LNCAP (cell line): Measurements from ENCODE around the gene GPD1.

ENCODE experiments used
- TF ChIP-seq, protein P1 (sequence below): fragments of 450-650 bp; IDR thresholded peaks from 2 replicates; pipeline ENCODE4 v1.5.1; 2017; ENCODE audit warnings: mild to moderate bottlenecking

Gene GPD1

DNA sequence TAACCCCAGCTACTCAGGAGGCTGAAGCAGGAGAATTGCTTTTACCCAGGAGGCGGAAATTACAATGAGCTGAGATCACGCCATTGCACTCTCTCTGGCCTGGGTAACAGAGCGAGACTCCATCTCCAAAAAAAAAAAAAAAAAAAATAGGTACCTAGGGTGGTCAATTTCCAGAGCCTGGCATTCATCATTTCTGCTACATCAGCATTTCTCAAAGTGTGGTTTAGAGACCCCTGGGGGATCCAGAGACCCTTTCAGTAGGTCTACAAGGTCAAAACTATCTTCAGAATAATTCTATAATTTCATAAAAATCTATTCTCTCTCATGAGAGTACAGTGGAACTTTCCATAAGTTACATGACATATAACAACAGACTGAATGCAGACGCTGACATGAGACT, 43.5 kb downstream of the GPD1 start:
- TF ChIP-seq, protein P1, sequence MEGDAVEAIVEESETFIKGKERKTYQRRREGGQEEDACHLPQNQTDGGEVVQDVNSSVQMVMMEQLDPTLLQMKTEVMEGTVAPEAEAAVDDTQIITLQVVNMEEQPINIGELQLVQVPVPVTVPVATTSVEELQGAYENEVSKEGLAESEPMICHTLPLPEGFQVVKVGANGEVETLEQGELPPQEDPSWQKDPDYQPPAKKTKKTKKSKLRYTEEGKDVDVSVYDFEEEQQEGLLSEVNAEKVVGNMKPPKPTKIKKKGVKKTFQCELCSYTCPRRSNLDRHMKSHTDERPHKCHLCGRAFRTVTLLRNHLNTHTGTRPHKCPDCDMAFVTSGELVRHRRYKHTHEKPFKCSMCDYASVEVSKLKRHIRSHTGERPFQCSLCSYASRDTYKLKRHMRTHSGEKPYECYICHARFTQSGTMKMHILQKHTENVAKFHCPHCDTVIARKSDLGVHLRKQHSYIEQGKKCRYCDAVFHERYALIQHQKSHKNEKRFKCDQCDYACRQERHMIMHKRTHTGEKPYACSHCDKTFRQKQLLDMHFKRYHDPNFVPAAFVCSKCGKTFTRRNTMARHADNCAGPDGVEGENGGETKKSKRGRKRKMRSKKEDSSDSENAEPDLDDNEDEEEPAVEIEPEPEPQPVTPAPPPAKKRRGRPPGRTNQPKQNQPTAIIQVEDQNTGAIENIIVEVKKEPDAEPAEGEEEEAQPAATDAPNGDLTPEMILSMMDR, result no peak

DNA sequence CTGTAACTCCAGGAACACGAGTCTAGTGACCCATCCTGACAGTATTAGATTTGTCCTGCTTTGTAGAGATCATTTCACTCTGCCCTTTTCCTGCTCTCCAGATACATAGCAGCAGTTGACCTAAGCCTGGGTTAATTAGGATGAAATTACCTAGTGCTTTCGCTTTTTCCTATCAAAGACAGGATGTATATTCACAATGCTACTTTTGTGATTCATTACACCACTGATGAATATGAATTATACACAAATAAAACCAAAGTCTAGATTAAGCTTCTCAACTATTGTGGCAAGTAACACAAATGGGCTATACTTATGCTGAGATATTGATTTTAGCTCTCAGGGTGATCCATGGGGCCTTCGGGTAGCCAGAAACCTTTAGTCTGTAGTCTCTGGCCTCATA, 45.5 kb downstream of the GPD1 start:
- TF ChIP-seq, protein P1, result no peak

DNA sequence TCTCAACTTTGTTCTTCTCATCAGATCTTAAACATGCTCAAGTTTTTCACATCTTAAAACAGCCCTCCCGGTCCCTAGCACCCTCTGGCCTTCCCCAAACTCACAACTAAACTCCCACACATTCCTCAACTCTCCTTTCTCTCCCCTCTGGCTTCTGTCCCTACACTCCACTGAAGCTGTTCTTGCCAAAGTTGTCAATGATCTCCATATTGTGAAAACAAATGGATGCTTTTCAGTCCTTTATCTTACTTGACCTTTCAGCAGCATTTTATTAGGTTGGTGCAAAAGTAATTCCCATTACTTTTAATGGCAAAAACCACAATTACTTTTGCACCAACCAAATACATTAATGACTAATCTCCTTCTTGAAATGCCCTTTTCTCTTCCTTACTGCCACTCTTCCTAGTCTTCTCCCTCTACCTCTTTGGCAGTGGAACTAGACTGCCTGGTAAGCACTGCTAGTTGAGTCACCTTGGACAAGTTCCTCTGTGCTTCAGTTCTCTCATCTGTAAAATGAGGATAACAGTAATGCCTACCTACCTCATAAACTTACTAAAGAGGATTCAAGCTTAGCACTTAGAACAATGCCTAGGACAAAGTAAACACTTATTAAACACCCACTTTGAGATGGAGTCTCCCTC, 47.4 kb downstream of the GPD1 start:
- TF ChIP-seq, protein P1, result no peak

DNA sequence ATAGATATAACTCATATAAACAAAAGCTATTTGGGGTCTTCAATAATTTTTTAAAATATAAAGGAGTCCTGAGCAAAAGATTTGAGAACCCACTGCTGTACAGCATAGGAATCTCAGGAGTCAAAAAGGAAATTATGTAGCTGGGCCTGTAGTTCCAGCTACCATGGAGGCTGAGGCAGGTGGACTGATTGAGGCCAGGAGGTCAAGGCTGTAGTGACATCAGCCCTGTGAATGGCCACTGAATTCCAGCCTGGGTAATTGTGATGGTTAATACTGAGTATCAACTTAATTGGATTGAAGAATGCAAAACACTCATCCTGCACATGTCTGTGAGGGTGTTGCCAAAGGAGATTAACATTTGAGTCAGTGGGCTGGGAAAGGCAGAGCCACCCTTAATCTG, 52.8 kb downstream of the GPD1 start:
- TF ChIP-seq, protein P1, result no peak

DNA sequence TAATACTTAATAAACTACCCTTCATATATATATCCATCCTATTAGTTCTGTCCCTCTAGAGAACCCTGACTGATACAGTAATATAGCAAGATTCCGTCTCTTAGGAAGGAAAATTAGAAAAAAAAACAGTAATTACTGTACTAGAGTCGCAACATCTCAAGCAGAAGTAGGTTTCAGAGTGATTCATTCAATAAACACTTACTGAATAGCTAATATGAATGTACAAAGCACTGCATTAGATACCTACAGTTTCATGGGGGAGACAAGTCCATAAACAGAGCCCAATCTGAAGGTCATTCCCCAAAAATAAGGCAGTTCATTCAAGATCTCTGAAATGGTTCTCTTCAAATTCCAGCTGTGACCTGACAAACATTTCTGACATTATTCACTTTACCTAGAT, 53.5 kb downstream of the GPD1 start:
- TF ChIP-seq, protein P1, result no peak

DNA sequence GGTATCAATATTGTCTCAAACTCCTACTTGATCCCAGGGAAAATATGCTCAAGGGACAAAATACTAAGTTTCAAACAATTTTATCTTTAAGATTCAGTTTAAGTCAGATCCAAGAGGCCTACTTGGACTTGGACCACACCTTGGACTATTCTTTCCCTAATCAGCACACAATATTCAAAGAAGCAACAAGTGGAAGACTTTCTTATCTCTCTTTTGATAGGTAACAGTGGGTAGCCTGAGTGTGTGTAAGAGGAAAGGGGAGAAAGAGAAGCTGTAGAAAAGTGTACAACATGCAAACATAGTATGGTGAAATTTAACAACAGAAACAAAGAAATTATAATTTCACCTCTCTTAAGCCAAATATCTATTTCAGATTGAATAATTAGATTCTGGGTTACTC, 56.8 kb downstream of the GPD1 start:
- TF ChIP-seq, protein P1, result no peak
